HL-60 (cell line): ENCODE results near the gene BIK.
"Not testable (repeated sequence)": the region's sequence is repeated elsewhere in the genome, so short reads cannot be mapped to it uniquely, and the experiment has no call there.

Experiments
- CTCF ChIP-seq: IDR thresholded peaks from one replicate; pipeline ENCODE4 v1.5.1; 2011; ENCODE audit warnings: low read length, control low read depth, inconsistent platforms; ENCODE audit not compliant: insufficient read depth
- GABPA ChIP-seq: IDR thresholded peaks from 2 replicates; pipeline ENCODE4 v1.6.1; 2012; ENCODE audit warnings: low read depth
- POLR2AphosphoS5 ChIP-seq: IDR thresholded peaks from 2 replicates; pipeline ENCODE4 v1.6.1; 2012; ENCODE audit warnings: low read depth

- TF ChIP-seq GABPA, CTCF, POLR2AphosphoS5: not testable (repeated sequence)
These were observed 5.6 kb upstream of the BIK start for GRCh38 chr22:43104950-43105349.
